NCI-H524 treated with DMSO at 0.1 percent for 48 hours (cell line): ENCODE measurements around the gene MUC6.
"Not testable (repeated sequence)": the region's sequence is repeated elsewhere in the genome, so short reads cannot be mapped to it uniquely, and the experiment has no call there.

Source experiments
- DNase-seq: peaks from one replicate; lab custom pipeline; 2025; lab: John Stamatoyannopoulos, UW

The MUC6 gene

GRCh38 chr11:986270-986951 lies 50.1 kb downstream of the MUC6 start:
- DNase-seq, result no peak

- no peak for DNase-seq
Observed at GRCh38 chr11:985848-986247, 50.7 kb downstream of the MUC6 start.

- DNase-seq, result no peak
Observed at GRCh38 chr11:985406-985805, 51.1 kb downstream of the MUC6 start.

- no peak for DNase-seq
Observed at GRCh38 chr11:984546-984945, 52.0 kb downstream of the MUC6 start.

- DNase-seq, result no peak
Observed at GRCh38 chr11:981764-982163, 54.8 kb downstream of the MUC6 start.

GRCh38 chr11:980438-981357 lies 55.8 kb downstream of the MUC6 start:
- DNase-seq, result no peak

- no peak for DNase-seq
Observed at GRCh38 chr11:978781-979180, 57.7 kb downstream of the MUC6 start.

GRCh38 chr11:977830-978720 lies 58.4 kb downstream of the MUC6 start:
- no peak for DNase-seq

- DNase-seq, result no peak
Observed at GRCh38 chr11:976431-977160, 59.9 kb downstream of the MUC6 start.

GRCh38 chr11:975827-976226 lies 60.7 kb downstream of the MUC6 start:
- DNase-seq, result no peak

GRCh38 chr11:975376-975775 lies 61.1 kb downstream of the MUC6 start:
- not testable (repeated sequence) for DNase-seq

- DNase-seq, result no peak
Observed at GRCh38 chr11:973237-973636, 63.3 kb downstream of the MUC6 start.

- DNase-seq, result no peak
Observed at GRCh38 chr11:972523-973211, 63.9 kb downstream of the MUC6 start.

GRCh38 chr11:971731-972365 lies 64.7 kb downstream of the MUC6 start:
- DNase-seq, result no peak

- DNase-seq, result no peak
Observed at GRCh38 chr11:971092-971690, 65.3 kb downstream of the MUC6 start.

- no peak for DNase-seq
Observed at GRCh38 chr11:970319-970871, 66.1 kb downstream of the MUC6 start.

GRCh38 chr11:969651-970205 lies 66.8 kb downstream of the MUC6 start:
- no peak for DNase-seq

- no peak for DNase-seq
Observed at GRCh38 chr11:968822-969221, 67.7 kb downstream of the MUC6 start.

GRCh38 chr11:967995-968751 lies 68.3 kb downstream of the MUC6 start:
- no peak for DNase-seq
